ENCODE data around the gene C6orf163. TPM values are rescaled to one million over a fixed set of nuclear protein-coding genes. Genes with fewer than 3 reads are reported as not detected.
"Not testable (repeated sequence)": the region's sequence is repeated elsewhere in the genome, so short reads cannot be mapped to it uniquely, and the experiment has no call there.

C6orf163 gene
- polyA plus RNA-seq: 1 to 10 TPM in 2 of 4 donors, under 1 TPM in 1, not detected in 1; 0.52 to 2.5 (median 2.4) TPM
- long read RNA-seq, donor 1, partial matches to known transcripts: 0 of 1 reads
- long read RNA-seq, donor 1, other reads (novel, unspliced or antisense): 0 of 1 reads
- long read RNA-seq, donor 2: 0 reads
- long read RNA-seq, donor 3: 0 reads
- long read RNA-seq, donor 4: 0 reads
- long read RNA-seq, donor 5: 0 reads
- long read RNA-seq, donor 6: 0 reads
- long read RNA-seq, donor 7: 0 reads
- long read RNA-seq, donor 8: 0 reads
- long read RNA-seq, donor 9: 0 reads
- long read RNA-seq, donor 10: 0 reads

GRCh38 chr6:87344731-87345130, at the start of gene C6orf163:
TSS of gene C6orf163 (plus strand) at chr6:87344813. CDS start at chr6:87345100, 287 bp downstream.
- WGBS, 3 donors: 87 to 93% (median 90%) methylated on average over 2 of the region's 2 CpGs
- Histone ChIP-seq H3K4me3 (ENCODE audit: low read depth in 1 of 3, low read length in 3 of 3) (no peak within 1 kb of the TSS), H3K9me3 (ENCODE audit: control insufficient read depth in 2 of 2, insufficient read depth in 1 of 2, low read depth in 1 of 2, low read length in 1 of 2) (no peaks in the 10 kb centered on the region), H3K4me1 (ENCODE audit: control insufficient read depth in 3 of 3, insufficient read depth in 2 of 3, low read depth in 1 of 3, low read length in 2 of 3) (no peaks in the 10 kb centered on the region), H3K36me3 (ENCODE audit: control insufficient read depth in 3 of 3, insufficient read depth in 2 of 3, low read depth in 1 of 3, low read length in 3 of 3) (peaks cover 0 to 1% (median 0%) of the 10 kb centered on the region in 3 donors), H3K27ac (ENCODE audit: low read depth in 1 of 3, low read length in 2 of 3) (no peak within 1 kb of the TSS), H3K27me3 (ENCODE audit: control insufficient read depth in 3 of 3, insufficient read depth in 3 of 3, low read length in 3 of 3) (no peaks in the 10 kb centered on the region)
- DNase-seq: no peak
- no peak for FAIRE-seq

GRCh38 chr6:87297119-87297518, 47.5 kb upstream of the C6orf163 start:
- Histone ChIP-seq H3K4me3 (ENCODE audit: low read depth in 1 of 3, low read length in 3 of 3) (no peak overlapping the region), H3K9me3 (ENCODE audit: control insufficient read depth in 2 of 2, insufficient read depth in 1 of 2, low read depth in 1 of 2, low read length in 1 of 2) (peaks cover 0 to 2% of the 10 kb centered on the region in 2 donors), H3K36me3 (ENCODE audit: control insufficient read depth in 3 of 3, insufficient read depth in 2 of 3, low read depth in 1 of 3, low read length in 3 of 3) (no peaks in the 10 kb centered on the region), H3K4me1 (ENCODE audit: control insufficient read depth in 3 of 3, insufficient read depth in 2 of 3, low read depth in 1 of 3, low read length in 2 of 3) (no peaks in the 10 kb centered on the region), H3K27ac (ENCODE audit: low read depth in 1 of 3, low read length in 2 of 3) (no peak overlapping the region), H3K27me3 (ENCODE audit: control insufficient read depth in 3 of 3, insufficient read depth in 3 of 3, low read length in 3 of 3) (peaks cover 0 to 2% (median 0%) of the 10 kb centered on the region in 3 donors)
- FAIRE-seq (no peak), DNase-seq (no peak)
- WGBS, 3 donors: 38 to 63% (median 52%) methylated on average over 1 of the region's 1 CpG

GRCh38 chr6:87301277-87301676, 43.3 kb upstream of the C6orf163 start:
- H3K9me3 ChIP-seq (ENCODE audit: control insufficient read depth in 2 of 2, insufficient read depth in 1 of 2, low read depth in 1 of 2, low read length in 1 of 2); DNase-seq; FAIRE-seq; H3K4me3 ChIP-seq (ENCODE audit: low read depth in 1 of 3, low read length in 3 of 3); H3K27me3 ChIP-seq (ENCODE audit: control insufficient read depth in 3 of 3, insufficient read depth in 3 of 3, low read length in 3 of 3); H3K36me3 ChIP-seq (ENCODE audit: control insufficient read depth in 3 of 3, insufficient read depth in 2 of 3, low read depth in 1 of 3, low read length in 3 of 3); H3K27ac ChIP-seq (ENCODE audit: low read depth in 1 of 3, low read length in 2 of 3); H3K4me1 ChIP-seq (ENCODE audit: control insufficient read depth in 3 of 3, insufficient read depth in 2 of 3, low read depth in 1 of 3, low read length in 2 of 3): not testable (repeated sequence)
- WGBS, 3 donors: 77 to 87% (median 82%) methylated on average over 9 of the region's 9 CpGs

GRCh38 chr6:87308970-87309369, 35.6 kb upstream of the C6orf163 start:
- H3K4me1 ChIP-seq (ENCODE audit: control insufficient read depth in 3 of 3, insufficient read depth in 2 of 3, low read depth in 1 of 3, low read length in 2 of 3): no peaks in the 10 kb centered on the region
- no peaks in the 10 kb centered on the region for H3K27me3 ChIP-seq (ENCODE audit: control insufficient read depth in 3 of 3, insufficient read depth in 3 of 3, low read length in 3 of 3)
- H3K27ac ChIP-seq (ENCODE audit: low read depth in 1 of 3, low read length in 2 of 3): no peak overlapping the region
- DNase-seq: no peak
- no peak overlapping the region for H3K4me3 ChIP-seq (ENCODE audit: low read depth in 1 of 3, low read length in 3 of 3)
- H3K36me3 ChIP-seq (ENCODE audit: control insufficient read depth in 3 of 3, insufficient read depth in 2 of 3, low read depth in 1 of 3, low read length in 3 of 3): no peaks in the 10 kb centered on the region
- H3K9me3 ChIP-seq (ENCODE audit: control insufficient read depth in 2 of 2, insufficient read depth in 1 of 2, low read depth in 1 of 2, low read length in 1 of 2): no peaks in the 10 kb centered on the region
- no peak for FAIRE-seq
- 65 to 67% (median 67%) methylated on average over 4 of the region's 4 CpGs for WGBS, 3 donors

- H3K36me3 ChIP-seq (ENCODE audit: control insufficient read depth in 3 of 3, insufficient read depth in 2 of 3, low read depth in 1 of 3, low read length in 3 of 3): no peaks in the 10 kb centered on the region
- H3K27ac ChIP-seq (ENCODE audit: low read depth in 1 of 3, low read length in 2 of 3): no peak overlapping the region
- H3K4me1 ChIP-seq (ENCODE audit: control insufficient read depth in 3 of 3, insufficient read depth in 2 of 3, low read depth in 1 of 3, low read length in 2 of 3): no peaks in the 10 kb centered on the region
- H3K4me3 ChIP-seq (ENCODE audit: low read depth in 1 of 3, low read length in 3 of 3): no peak overlapping the region
- H3K27me3 ChIP-seq (ENCODE audit: control insufficient read depth in 3 of 3, insufficient read depth in 3 of 3, low read length in 3 of 3): no peaks in the 10 kb centered on the region
- no peak for FAIRE-seq
- WGBS, 3 donors: 0 to 31% (median 10%) methylated on average over 1 of the region's 1 CpG
- H3K9me3 ChIP-seq (ENCODE audit: control insufficient read depth in 2 of 2, insufficient read depth in 1 of 2, low read depth in 1 of 2, low read length in 1 of 2): no peaks in the 10 kb centered on the region
- DNase-seq: no peak
These were observed 31.8 kb upstream of the C6orf163 start for GRCh38 chr6:87312860-87313259.

- Histone ChIP-seq H3K4me3 (ENCODE audit: low read depth in 1 of 3, low read length in 3 of 3) (no peak overlapping the region), H3K27me3 (ENCODE audit: control insufficient read depth in 3 of 3, insufficient read depth in 3 of 3, low read length in 3 of 3) (no peaks in the 10 kb centered on the region), H3K9me3 (ENCODE audit: control insufficient read depth in 2 of 2, insufficient read depth in 1 of 2, low read depth in 1 of 2, low read length in 1 of 2) (no peaks in the 10 kb centered on the region), H3K4me1 (ENCODE audit: control insufficient read depth in 3 of 3, insufficient read depth in 2 of 3, low read depth in 1 of 3, low read length in 2 of 3) (no peaks in the 10 kb centered on the region), H3K27ac (ENCODE audit: low read depth in 1 of 3, low read length in 2 of 3) (no peak overlapping the region), H3K36me3 (ENCODE audit: control insufficient read depth in 3 of 3, insufficient read depth in 2 of 3, low read depth in 1 of 3, low read length in 3 of 3) (no peaks in the 10 kb centered on the region)
- no peak for DNase-seq
- no peak for FAIRE-seq
- WGBS, 3 donors: 89 to 98% (median 89%) methylated on average over 3 of the region's 3 CpGs
These were observed 29.5 kb upstream of the C6orf163 start for GRCh38 chr6:87315071-87315470.

GRCh38 chr6:87319271-87319987, 25.2 kb upstream of the C6orf163 start:
- Histone ChIP-seq H3K27me3 (ENCODE audit: control insufficient read depth in 3 of 3, insufficient read depth in 3 of 3, low read length in 3 of 3) (no peaks in the 10 kb centered on the region), H3K27ac (ENCODE audit: low read depth in 1 of 3, low read length in 2 of 3) (no peak overlapping the region), H3K4me3 (ENCODE audit: low read depth in 1 of 3, low read length in 3 of 3) (no peak overlapping the region), H3K9me3 (ENCODE audit: control insufficient read depth in 2 of 2, insufficient read depth in 1 of 2, low read depth in 1 of 2, low read length in 1 of 2) (no peaks in the 10 kb centered on the region), H3K36me3 (ENCODE audit: control insufficient read depth in 3 of 3, insufficient read depth in 2 of 3, low read depth in 1 of 3, low read length in 3 of 3) (no peaks in the 10 kb centered on the region), H3K4me1 (ENCODE audit: control insufficient read depth in 3 of 3, insufficient read depth in 2 of 3, low read depth in 1 of 3, low read length in 2 of 3) (peaks cover 0 to 3% (median 2%) of the 10 kb centered on the region in 3 donors)
- FAIRE-seq: no peak
- no peak for DNase-seq
- WGBS, 3 donors: 85 to 86% (median 86%) methylated on average over 3 of the region's 3 CpGs

- FAIRE-seq: no peak
- no peaks in the 10 kb centered on the region for H3K27me3 ChIP-seq (ENCODE audit: control insufficient read depth in 3 of 3, insufficient read depth in 3 of 3, low read length in 3 of 3)
- peaks cover 0 to 3% (median 2%) of the 10 kb centered on the region in 3 donors for H3K4me1 ChIP-seq (ENCODE audit: control insufficient read depth in 3 of 3, insufficient read depth in 2 of 3, low read depth in 1 of 3, low read length in 2 of 3)
- peak within 1 kb of the TSS; percentile 50 to 82 (median 68) for H3K27ac ChIP-seq (ENCODE audit: low read depth in 1 of 3, low read length in 2 of 3)
- 1% methylated on average over 53 to 60 of the region's 60 CpGs for WGBS, 3 donors
- H3K9me3 ChIP-seq (ENCODE audit: control insufficient read depth in 2 of 2, insufficient read depth in 1 of 2, low read depth in 1 of 2, low read length in 1 of 2): no peaks in the 10 kb centered on the region
- peak; percentile 84 to 92 for DNase-seq
- H3K4me3 ChIP-seq (ENCODE audit: low read depth in 1 of 3, low read length in 3 of 3): peak within 1 kb of the TSS; percentile 86 to 98 (median 90)
- no peaks in the 10 kb centered on the region for H3K36me3 ChIP-seq (ENCODE audit: control insufficient read depth in 3 of 3, insufficient read depth in 2 of 3, low read depth in 1 of 3, low read length in 3 of 3)
These were observed 22.1 kb upstream of the C6orf163 start, which contains the start of gene SMIM8 for GRCh38 chr6:87322304-87323212. TSS of gene SMIM8 (plus strand) at chr6:87322588. CDS start at chr6:87337032, 14,444 bp downstream.
